ENCODE results near the gene SAAL1. TPM values are rescaled to one million over a fixed set of nuclear protein-coding genes. Genes with fewer than 3 reads are reported as not detected.

The SAAL1 gene
- polyA plus RNA-seq, 1 of the 3 experiments (the other 2 are of a cell fraction) = 19.6 TPM

GRCh38 chr11:18056561-18057181 is 49.2 kb downstream of the SAAL1 start:
- no peak overlapping the region for H3K27ac ChIP-seq (ENCODE audit: low read depth in 2 of 2, low read length in 1 of 2)
- H3K4me3 ChIP-seq (ENCODE audit: low read depth in 2 of 2, low read length in 1 of 2) = no peak overlapping the region
- DNase-seq = no peak
- H3K36me3 ChIP-seq (replicated peaks in 1 of 2; ENCODE audit: control insufficient read depth in 1 of 2, insufficient read depth in 2 of 2, low read length in 1 of 2) = no peaks in the 10 kb centered on the region
- no peaks in the 10 kb centered on the region for H3K9me3 ChIP-seq
- WGBS (ENCODE audit: low lambda C conversion rate) = 70% methylated on average over 1 of the region's 1 CpG
- no peaks in the 10 kb centered on the region for H3K4me1 ChIP-seq (ENCODE audit: control insufficient read depth in 1 of 2, insufficient read depth in 2 of 2, low read depth in 1 of 2, low read length in 1 of 2)
- H3K27me3 ChIP-seq (ENCODE audit: insufficient read depth) = no peaks in the 10 kb centered on the region; the same call in 1 of the 2 replicates
- H3F3A ChIP-seq (replicated peaks; ENCODE audit: insufficient read depth) = no peaks in the 10 kb centered on the region
- H4K20me1 ChIP-seq (ENCODE audit: insufficient read depth) = no peaks in the 10 kb centered on the region
- H3K79me2 ChIP-seq (ENCODE audit: insufficient read depth) = no peaks in the 10 kb centered on the region
- H2AFZ ChIP-seq (ENCODE audit: low read depth) = no peak overlapping the region
- ChIA-PET CTCF (no interaction called here), POLR2A (no interaction called here)
- no peaks in the 10 kb centered on the region for H3K9me2 ChIP-seq
- H3K9ac ChIP-seq = no peak overlapping the region
- no peak for TF ChIP-seq GABPA (IDR thresholded peaks at IDR 0.05; ENCODE audit: low read depth)
- no peak overlapping the region for H3K4me2 ChIP-seq

- DNase-seq = no peak
- TF ChIP-seq NFIC (IDR thresholded peaks at IDR 0.05; ENCODE audit: borderline replicate concordance) = no peak
- no peak for TF ChIP-seq RCOR1 (IDR thresholded peaks at IDR 0.05; ENCODE audit: low read length)
- no peak for TF ChIP-seq POLR2AphosphoS5 (IDR thresholded peaks at IDR 0.05; ENCODE audit: low read depth, low read length)
- TF ChIP-seq, protein P1, sequence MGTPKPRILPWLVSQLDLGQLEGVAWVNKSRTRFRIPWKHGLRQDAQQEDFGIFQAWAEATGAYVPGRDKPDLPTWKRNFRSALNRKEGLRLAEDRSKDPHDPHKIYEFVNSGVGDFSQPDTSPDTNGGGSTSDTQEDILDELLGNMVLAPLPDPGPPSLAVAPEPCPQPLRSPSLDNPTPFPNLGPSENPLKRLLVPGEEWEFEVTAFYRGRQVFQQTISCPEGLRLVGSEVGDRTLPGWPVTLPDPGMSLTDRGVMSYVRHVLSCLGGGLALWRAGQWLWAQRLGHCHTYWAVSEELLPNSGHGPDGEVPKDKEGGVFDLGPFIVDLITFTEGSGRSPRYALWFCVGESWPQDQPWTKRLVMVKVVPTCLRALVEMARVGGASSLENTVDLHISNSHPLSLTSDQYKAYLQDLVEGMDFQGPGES (IDR thresholded peaks at IDR 0.05; ENCODE audit: low read depth, low read length) = no peak
- Histone ChIP-seq H3K4me3 (ENCODE audit: low read depth in 2 of 2, low read length in 1 of 2) (no peak overlapping the region), H3F3A (replicated peaks; ENCODE audit: insufficient read depth) (no peaks in the 10 kb centered on the region), H3K9me3 (no peaks in the 10 kb centered on the region), H3K9me2 (no peaks in the 10 kb centered on the region), H3K36me3 (replicated peaks in 1 of 2; ENCODE audit: control insufficient read depth in 1 of 2, insufficient read depth in 2 of 2, low read length in 1 of 2) (no peaks in the 10 kb centered on the region), H4K20me1 (ENCODE audit: insufficient read depth) (no peaks in the 10 kb centered on the region), H3K27ac (ENCODE audit: low read depth in 2 of 2, low read length in 1 of 2) (no peak overlapping the region), H3K9ac (no peak overlapping the region), H3K4me2 (no peak overlapping the region), H3K79me2 (ENCODE audit: insufficient read depth) (no peaks in the 10 kb centered on the region), H3K27me3 (ENCODE audit: insufficient read depth) (no peaks in the 10 kb centered on the region), H2AFZ (ENCODE audit: low read depth) (no peak overlapping the region), H3K4me1 (ENCODE audit: control insufficient read depth in 1 of 2, insufficient read depth in 2 of 2, low read depth in 1 of 2, low read length in 1 of 2) (no peaks in the 10 kb centered on the region)
- WGBS (ENCODE audit: low lambda C conversion rate) = 72% methylated on average over 10 of the region's 10 CpGs
- POLR2A ChIA-PET = no interaction called here
- CTCF ChIA-PET = no interaction called here
Measured at GRCh38 chr11:18054511-18055103, 51.3 kb downstream of the SAAL1 start.

DNA sequence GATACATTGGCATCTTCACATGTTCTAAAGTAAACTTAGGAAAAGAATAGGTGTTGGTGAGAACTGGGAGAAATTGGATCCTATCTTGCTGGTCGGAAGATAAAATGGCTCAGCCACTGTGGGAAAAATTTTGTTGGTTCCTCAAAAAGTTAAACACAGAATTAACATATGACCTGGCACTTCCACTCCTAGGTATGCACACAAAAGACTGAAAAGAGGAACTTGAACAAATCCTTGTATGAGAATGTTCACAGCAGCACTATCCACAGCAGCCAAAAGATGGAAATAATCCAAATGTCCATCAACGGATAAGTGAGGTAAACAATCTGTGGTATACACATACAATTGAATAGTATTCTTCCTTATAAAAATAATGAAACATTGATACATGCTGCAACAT is 55.0 kb downstream of the SAAL1 start:
- Histone ChIP-seq H3K9me2 (no peaks in the 10 kb centered on the region), H3F3A (replicated peaks; ENCODE audit: insufficient read depth) (no peaks in the 10 kb centered on the region), H3K79me2 (ENCODE audit: insufficient read depth) (no peaks in the 10 kb centered on the region), H3K4me3 (ENCODE audit: low read depth in 2 of 2, low read length in 1 of 2) (no peak overlapping the region), H3K9me3 (no peaks in the 10 kb centered on the region), H3K36me3 (replicated peaks in 1 of 2; ENCODE audit: control insufficient read depth in 1 of 2, insufficient read depth in 2 of 2, low read length in 1 of 2) (no peaks in the 10 kb centered on the region), H3K4me2 (no peak overlapping the region), H3K4me1 (ENCODE audit: control insufficient read depth in 1 of 2, insufficient read depth in 2 of 2, low read depth in 1 of 2, low read length in 1 of 2) (peaks cover 0 to 3% of the 10 kb centered on the region in 2 experiments; a peak in 1 of 4 replicates), H4K20me1 (ENCODE audit: insufficient read depth) (no peaks in the 10 kb centered on the region), H3K27ac (ENCODE audit: low read depth in 2 of 2, low read length in 1 of 2) (no peak overlapping the region), H3K9ac (no peak overlapping the region), H2AFZ (ENCODE audit: low read depth) (no peak overlapping the region), H3K27me3 (ENCODE audit: insufficient read depth) (peaks cover 19% of the 10 kb centered on the region; the same call in 1 of the 2 replicates)
- no peak for DNase-seq
- TF ChIP-seq, protein P2, sequence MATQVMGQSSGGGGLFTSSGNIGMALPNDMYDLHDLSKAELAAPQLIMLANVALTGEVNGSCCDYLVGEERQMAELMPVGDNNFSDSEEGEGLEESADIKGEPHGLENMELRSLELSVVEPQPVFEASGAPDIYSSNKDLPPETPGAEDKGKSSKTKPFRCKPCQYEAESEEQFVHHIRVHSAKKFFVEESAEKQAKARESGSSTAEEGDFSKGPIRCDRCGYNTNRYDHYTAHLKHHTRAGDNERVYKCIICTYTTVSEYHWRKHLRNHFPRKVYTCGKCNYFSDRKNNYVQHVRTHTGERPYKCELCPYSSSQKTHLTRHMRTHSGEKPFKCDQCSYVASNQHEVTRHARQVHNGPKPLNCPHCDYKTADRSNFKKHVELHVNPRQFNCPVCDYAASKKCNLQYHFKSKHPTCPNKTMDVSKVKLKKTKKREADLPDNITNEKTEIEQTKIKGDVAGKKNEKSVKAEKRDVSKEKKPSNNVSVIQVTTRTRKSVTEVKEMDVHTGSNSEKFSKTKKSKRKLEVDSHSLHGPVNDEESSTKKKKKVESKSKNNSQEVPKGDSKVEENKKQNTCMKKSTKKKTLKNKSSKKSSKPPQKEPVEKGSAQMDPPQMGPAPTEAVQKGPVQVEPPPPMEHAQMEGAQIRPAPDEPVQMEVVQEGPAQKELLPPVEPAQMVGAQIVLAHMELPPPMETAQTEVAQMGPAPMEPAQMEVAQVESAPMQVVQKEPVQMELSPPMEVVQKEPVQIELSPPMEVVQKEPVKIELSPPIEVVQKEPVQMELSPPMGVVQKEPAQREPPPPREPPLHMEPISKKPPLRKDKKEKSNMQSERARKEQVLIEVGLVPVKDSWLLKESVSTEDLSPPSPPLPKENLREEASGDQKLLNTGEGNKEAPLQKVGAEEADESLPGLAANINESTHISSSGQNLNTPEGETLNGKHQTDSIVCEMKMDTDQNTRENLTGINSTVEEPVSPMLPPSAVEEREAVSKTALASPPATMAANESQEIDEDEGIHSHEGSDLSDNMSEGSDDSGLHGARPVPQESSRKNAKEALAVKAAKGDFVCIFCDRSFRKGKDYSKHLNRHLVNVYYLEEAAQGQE (IDR thresholded peaks at IDR 0.05; ENCODE audit: low read depth, low read length) = no peak
- TF ChIP-seq USF1 (IDR thresholded peaks at IDR 0.05; ENCODE audit: borderline replicate concordance, low read depth) (no peak), ELF1 (IDR thresholded peaks at IDR 0.05) (no peak), TCF12 (IDR thresholded peaks at IDR 0.05) (no peak), CHD2 (IDR thresholded peaks at IDR 0.05; ENCODE audit: low read length, partially characterized antibody) (no peak), GABPA (IDR thresholded peaks at IDR 0.05; ENCODE audit: low read depth) (no peak)
- WGBS (ENCODE audit: low lambda C conversion rate) = 46% methylated on average over 2 of the region's 2 CpGs
- ChIA-PET CTCF (no interaction called here), POLR2A (no interaction called here)

Measured in SK-N-SH (cell line).